ENCODE data around the gene TEDDM1.
A peak's percentile ranks its signal among the peaks of the same experiment; 100 is the strongest.

TEDDM1 gene

GRCh38 chr1:182415789-182416188, 15.3 kb upstream of the TEDDM1 start:
- TF ChIP-seq GATA1 (IDR thresholded peaks at IDR 0.05; ENCODE audit: low read depth, low read length) (no peak), POLR2A (IDR thresholded peaks at IDR 0.05; ENCODE audit: low read length) (no peak)
- DNase-seq: no peak

DNA sequence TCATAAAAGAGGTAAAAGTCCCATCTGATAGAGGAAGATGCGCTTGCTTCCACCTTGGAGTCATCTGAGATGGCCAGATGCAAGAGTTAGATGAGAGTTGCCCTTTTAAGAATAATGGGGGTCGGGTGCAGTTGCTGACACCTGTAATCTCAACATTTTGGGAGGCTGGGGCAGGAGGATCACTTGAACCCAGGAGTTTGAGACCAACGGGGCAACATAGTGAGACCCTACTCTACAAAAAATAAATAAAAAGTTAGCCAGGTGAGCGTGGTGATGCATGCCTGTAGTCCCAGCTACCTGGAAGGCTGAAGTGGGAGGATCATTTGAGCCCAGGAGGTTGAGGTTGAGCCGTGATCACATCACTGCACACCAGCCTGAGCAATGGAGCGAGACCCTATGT, 13.5 kb upstream of the TEDDM1 start:
- no peak for TF ChIP-seq POLR2A (IDR thresholded peaks at IDR 0.05; ENCODE audit: low read length)
- TF ChIP-seq GATA1 (IDR thresholded peaks at IDR 0.05; ENCODE audit: low read depth, low read length): no peak
- no peak for DNase-seq

DNA sequence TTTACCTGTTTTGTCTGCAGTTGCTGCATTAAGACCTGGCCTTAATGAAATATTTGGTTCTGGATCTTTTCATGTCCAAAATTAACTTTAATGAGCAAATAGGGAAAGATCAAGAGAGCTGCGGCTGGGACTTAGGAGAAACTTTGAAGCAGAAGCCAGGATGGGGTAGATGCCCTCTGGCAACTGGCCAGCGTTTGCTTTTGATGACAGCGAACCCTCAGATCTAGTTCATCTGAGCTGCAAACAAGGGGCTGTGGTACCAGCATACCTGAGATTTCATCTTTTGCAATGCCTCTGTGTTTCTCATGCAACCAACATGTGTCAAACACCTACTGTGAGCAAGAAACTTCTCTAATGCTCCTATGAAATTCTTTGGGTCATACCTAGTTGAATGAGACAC, 13.0 kb upstream of the TEDDM1 start:
- no peak for DNase-seq
- TF ChIP-seq GATA1 (IDR thresholded peaks at IDR 0.05; ENCODE audit: low read depth, low read length) (no peak), POLR2A (IDR thresholded peaks at IDR 0.05; ENCODE audit: low read length) (no peak)

GRCh38 chr1:182410620-182411273, 10.3 kb upstream of the TEDDM1 start:
- TF ChIP-seq POLR2A (IDR thresholded peaks at IDR 0.05; ENCODE audit: low read length): no peak
- TF ChIP-seq GATA1 (IDR thresholded peaks at IDR 0.05; ENCODE audit: low read depth, low read length): no peak
- no peak for DNase-seq

DNA sequence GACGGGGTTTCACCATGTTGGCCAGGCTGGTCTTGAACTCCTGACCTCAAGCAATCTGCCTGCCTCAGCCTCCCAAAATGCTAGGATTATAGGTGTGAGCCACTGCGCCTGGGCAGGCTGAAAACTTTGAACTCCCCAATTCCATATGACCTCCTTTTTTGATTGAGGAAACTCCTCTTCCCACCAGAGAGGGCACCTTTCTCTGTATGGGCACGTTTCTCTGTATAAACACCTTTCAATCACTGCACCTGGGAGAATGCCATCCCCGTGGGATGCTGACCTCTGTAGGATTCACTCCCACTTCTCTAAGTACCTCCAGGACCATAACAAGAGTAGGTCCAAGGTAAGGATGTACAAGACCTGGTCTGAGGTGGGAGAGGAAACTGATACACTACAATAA, 9.7 kb upstream of the TEDDM1 start:
- TF ChIP-seq POLR2A (IDR thresholded peaks at IDR 0.05; ENCODE audit: low read length) (no peak), GATA1 (IDR thresholded peaks at IDR 0.05; ENCODE audit: low read depth, low read length) (no peak)
- no peak for DNase-seq

- no peak for TF ChIP-seq GATA1 (IDR thresholded peaks at IDR 0.05; ENCODE audit: low read depth, low read length)
- no peak for DNase-seq
These were observed 8.1 kb upstream of the TEDDM1 start for GRCh38 chr1:182408435-182409075.

DNA sequence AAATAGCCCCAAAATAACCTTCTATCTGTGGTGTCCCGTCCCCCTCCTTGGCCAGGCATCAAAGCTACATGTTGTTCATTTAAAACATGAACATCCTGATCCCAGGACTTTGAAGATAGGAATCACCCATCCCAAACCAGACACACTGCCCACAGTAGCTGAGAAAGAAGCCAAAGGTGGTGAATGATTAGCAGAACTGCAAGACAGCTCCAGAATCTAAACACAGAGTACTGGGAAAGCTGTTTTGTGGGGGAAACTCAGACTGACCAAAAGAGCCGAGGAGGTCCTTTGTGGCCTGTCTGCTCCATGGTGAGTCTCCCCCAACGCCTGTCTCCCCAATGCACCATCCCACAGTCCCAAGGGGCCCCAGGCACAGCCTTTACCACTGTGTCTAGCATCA, 7.3 kb upstream of the TEDDM1 start:
- DNase-seq: no peak
- TF ChIP-seq POLR2A (IDR thresholded peaks at IDR 0.05; ENCODE audit: low read length) (no peak), GATA1 (IDR thresholded peaks at IDR 0.05; ENCODE audit: low read depth, low read length) (no peak)

- no peak for DNase-seq
- TF ChIP-seq GATA1 (IDR thresholded peaks at IDR 0.05; ENCODE audit: low read depth, low read length) (no peak), POLR2A (IDR thresholded peaks at IDR 0.05; ENCODE audit: low read length) (no peak)
These were observed 5.5 kb upstream of the TEDDM1 start for GRCh38 chr1:182406012-182406411.

GRCh38 chr1:182405578-182405977, 5.1 kb upstream of the TEDDM1 start:
- DNase-seq: no peak
- TF ChIP-seq POLR2A (IDR thresholded peaks at IDR 0.05; ENCODE audit: low read length) (no peak), GATA1 (IDR thresholded peaks at IDR 0.05; ENCODE audit: low read depth, low read length) (no peak)

DNA sequence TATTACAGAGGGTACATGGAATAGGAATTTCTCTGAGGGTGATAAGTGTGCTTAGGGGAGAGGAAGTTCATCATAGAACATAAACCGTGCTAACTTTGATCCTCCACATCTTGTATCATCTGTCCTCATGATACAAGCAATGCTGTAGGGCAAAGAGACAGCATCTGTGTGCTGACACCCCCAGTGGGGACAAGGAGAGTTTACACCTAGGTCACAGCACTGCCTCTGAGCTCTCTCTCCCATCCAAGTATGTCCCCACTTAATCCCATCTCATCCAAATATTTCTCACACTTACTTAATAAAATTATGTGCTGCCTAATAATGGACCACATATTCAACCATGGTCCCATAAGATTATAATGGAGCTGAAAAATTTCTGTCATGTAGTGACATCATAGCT, 4.3 kb upstream of the TEDDM1 start:
- peak; percentile 25 to 31 for DNase-seq
- TF ChIP-seq GATA1 (IDR thresholded peaks at IDR 0.05; ENCODE audit: low read depth, low read length) (no peak), POLR2A (IDR thresholded peaks at IDR 0.05; ENCODE audit: low read length) (no peak)

DNA sequence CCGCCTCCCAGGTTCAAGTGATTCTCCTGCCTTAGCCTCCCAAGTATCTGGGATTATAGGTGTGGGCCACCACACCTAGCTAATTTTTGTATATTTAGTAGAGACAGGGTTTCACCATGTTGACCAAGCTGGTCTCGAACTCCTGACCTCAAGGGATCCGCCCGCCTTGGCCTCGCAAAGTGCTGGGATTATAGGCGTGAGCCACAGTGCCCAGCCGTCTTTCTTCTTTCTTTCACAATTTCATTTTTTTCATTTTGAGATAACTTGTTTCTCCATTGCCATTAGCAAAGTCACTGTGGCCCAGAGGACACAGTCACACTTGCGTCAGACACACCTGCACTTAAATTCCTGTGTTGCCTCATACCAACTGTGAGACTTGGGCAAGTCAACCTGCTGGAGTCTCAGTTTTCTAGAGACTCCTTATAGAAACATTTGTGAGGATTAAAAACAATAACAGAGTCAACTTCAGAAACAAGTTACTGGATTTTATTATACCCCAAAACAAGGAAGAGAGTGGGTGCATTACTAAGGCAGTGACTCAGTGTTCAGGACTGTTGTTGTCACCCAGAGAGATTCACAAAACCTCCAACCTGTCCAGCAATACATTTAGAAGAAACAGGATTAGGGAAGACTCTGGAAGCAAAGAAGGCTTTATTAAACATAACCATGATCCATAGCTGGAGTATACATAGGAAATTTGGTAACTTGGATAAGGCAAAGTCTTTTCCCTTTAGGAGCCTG, 2.6 kb downstream of the TEDDM1 start:
- DNase-seq: no peak
- no peak for TF ChIP-seq POLR2A (IDR thresholded peaks at IDR 0.05; ENCODE audit: low read length)
- TF ChIP-seq GATA1 (IDR thresholded peaks at IDR 0.05; ENCODE audit: low read depth, low read length): no peak

- TF ChIP-seq GATA1 (IDR thresholded peaks at IDR 0.05; ENCODE audit: low read depth, low read length): no peak
- TF ChIP-seq POLR2A (IDR thresholded peaks at IDR 0.05; ENCODE audit: low read length): no peak
- no peak for DNase-seq
These were observed 4.6 kb downstream of the TEDDM1 start for GRCh38 chr1:182395906-182396305.

- TF ChIP-seq GATA1 (IDR thresholded peaks at IDR 0.05; ENCODE audit: low read depth, low read length) (no peak), POLR2A (IDR thresholded peaks at IDR 0.05; ENCODE audit: low read length) (no peak)
- DNase-seq: no peak
These were observed 6.3 kb downstream of the TEDDM1 start for GRCh38 chr1:182394055-182394775.

Measured in erythroblast (primary cell).